WI38 (cell line): ENCODE results near the gene RERG.
"Not testable (repeated sequence)": the region's sequence is repeated elsewhere in the genome, so short reads cannot be mapped to it uniquely, and the experiment has no call there.

Experiments used
- H3K4me3 ChIP-seq: 2 replicates; pipeline ENCODE4 v1.5.1; 2011; ENCODE audit warnings: low read depth, mild to moderate bottlenecking, control low read depth, low read length
- TF ChIP-seq, protein P1 (sequence below): IDR thresholded peaks from 2 replicates; pipeline ENCODE4 v1.5.1; 2012; ENCODE audit warnings: low read depth, mild to moderate bottlenecking, control low read depth, low read length

The RERG gene

DNA sequence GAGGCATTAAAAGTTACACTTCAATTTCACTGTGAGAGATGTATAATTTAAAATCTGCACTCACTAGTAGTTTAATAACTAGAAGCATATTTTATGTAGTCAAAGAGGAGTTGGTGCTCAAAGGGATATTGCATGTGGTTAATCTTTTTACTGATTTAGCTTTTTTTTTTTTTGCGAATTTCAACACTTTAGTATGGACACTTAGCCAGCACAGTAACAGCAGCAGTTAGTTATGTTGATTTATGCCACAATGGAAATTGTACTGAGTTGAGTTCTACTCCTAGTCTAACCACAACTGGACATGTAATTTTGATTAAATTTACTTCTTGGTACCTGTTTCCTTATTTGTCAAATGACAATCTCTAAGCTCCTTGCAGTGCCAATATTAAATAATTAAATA is 104.2 kb downstream of the RERG start:
- TF ChIP-seq, protein P1, sequence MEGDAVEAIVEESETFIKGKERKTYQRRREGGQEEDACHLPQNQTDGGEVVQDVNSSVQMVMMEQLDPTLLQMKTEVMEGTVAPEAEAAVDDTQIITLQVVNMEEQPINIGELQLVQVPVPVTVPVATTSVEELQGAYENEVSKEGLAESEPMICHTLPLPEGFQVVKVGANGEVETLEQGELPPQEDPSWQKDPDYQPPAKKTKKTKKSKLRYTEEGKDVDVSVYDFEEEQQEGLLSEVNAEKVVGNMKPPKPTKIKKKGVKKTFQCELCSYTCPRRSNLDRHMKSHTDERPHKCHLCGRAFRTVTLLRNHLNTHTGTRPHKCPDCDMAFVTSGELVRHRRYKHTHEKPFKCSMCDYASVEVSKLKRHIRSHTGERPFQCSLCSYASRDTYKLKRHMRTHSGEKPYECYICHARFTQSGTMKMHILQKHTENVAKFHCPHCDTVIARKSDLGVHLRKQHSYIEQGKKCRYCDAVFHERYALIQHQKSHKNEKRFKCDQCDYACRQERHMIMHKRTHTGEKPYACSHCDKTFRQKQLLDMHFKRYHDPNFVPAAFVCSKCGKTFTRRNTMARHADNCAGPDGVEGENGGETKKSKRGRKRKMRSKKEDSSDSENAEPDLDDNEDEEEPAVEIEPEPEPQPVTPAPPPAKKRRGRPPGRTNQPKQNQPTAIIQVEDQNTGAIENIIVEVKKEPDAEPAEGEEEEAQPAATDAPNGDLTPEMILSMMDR = no peak
- H3K4me3 ChIP-seq = no peak overlapping the region

DNA sequence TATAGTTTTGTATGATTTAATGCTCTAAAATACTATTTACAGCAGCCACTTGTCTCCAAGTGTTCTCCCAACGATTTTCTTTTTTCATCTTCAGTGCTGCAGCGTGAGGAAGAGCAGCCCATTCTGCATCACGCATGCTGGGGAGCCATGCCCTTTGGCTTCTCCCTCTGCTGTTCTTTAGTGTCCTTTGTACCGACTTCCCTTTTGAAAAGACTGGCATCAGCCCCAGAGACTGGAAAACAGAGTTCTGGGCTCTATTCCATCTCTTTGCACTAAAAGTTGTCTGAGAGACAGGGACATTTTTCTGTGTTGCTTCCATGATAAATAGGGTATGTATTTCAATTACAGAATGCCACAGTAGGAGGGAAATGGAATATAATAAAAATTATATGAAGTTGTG is 105.1 kb downstream of the RERG start:
- TF ChIP-seq, protein P1 = no peak
- no peak overlapping the region for H3K4me3 ChIP-seq

DNA sequence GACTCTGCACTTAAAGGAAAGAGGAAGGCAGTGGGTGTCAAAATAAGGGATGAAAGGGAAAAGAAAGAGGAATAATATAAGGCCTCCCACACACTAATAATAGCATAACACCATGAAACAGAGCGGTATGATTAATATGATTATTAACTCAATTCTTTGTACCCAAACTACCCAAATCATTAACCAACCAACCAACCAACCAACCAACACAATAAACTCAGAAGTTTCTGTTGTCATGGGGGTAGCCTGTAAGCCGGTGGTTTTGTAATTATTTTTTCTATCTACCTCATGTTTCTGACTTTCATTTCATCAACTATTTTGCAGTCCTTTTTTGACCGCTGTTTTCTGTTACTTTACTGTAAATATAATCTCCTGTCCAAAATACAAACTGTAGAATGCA is 105.8 kb downstream of the RERG start:
- TF ChIP-seq, protein P1 = no peak
- no peak overlapping the region for H3K4me3 ChIP-seq

DNA sequence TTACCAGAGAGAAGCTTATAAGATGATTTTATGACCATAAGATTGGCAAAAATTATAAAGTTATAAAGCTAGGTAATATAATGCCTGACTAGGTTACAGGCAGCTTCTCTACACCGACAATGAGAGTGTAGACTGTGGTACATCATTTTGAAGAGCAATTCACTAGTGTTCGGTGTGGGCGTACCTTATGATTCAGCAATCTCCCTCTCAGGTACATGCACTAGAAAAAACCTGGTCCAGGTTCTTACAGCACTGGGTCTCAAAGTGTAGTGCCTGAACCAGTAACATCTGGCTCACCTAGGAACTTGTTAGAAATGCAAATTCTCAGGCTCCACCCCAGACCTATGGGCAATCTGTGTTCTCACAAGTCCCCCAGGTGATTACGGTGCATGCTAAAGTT is 106.7 kb downstream of the RERG start:
- TF ChIP-seq, protein P1 = no peak

DNA sequence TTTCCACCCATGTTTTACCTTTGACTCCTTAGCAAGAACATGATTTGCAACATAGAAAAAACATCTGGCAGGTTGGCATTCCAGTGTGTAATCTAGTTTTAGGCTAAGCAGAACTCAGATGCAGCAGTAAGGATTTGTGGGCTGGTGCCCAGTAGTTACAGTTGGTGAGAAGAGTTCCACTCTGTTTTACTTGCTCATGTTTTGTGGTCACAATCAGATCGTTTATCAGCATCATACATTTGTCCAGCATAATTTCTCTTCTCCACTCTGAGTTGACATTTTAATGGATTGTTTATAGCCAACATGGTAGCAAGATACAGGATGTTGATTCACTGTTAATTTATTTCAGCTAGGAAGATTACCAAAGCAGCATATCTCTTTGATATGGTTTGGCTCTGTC is 128.4 kb downstream of the RERG start:
- H3K4me3 ChIP-seq = no peak overlapping the region
- TF ChIP-seq, protein P1 = no peak

More for the DNA sequence above, 106.7 kb downstream of the RERG start:
- H3K4me3 ChIP-seq = no peak overlapping the region

DNA sequence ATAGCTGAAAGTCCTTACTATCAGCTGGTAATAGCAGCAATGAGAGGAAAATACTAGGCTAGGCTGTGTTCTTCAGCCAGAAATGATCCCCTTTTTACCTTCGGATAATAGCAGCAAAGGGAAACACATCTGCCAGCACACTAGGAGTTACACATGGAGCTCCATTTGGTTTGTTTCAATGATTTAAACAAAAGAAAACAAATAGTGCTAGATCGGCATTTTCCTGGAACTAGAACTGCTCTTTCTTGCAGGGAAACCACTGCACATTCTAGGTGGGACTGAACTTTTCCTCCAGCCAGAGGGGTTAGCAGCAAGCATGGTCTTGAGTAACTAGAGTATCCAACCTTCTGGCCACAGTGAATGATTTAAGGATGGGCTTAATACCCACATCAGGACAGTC is 130.8 kb downstream of the RERG start:
- TF ChIP-seq, protein P1 = no peak
- H3K4me3 ChIP-seq = no peak overlapping the region

DNA sequence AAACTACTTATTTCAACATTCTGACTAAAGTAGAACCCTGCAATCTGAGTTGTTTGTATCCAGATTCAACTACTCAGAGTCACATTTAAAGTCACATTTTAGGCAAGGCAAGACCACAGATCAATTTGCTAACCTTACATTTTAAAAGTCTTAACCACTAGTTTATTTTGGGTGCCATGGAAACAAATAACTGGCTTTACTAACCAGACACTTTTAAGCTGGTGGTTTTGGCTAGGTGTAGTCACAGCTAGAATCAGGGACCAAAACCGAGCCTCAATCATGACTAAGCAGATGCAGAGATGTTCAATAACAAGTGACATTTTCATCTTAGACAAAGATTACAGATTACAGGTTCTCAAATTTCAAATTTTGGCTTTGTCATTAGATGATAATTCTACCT is 133.1 kb downstream of the RERG start:
- no peak overlapping the region for H3K4me3 ChIP-seq

DNA sequence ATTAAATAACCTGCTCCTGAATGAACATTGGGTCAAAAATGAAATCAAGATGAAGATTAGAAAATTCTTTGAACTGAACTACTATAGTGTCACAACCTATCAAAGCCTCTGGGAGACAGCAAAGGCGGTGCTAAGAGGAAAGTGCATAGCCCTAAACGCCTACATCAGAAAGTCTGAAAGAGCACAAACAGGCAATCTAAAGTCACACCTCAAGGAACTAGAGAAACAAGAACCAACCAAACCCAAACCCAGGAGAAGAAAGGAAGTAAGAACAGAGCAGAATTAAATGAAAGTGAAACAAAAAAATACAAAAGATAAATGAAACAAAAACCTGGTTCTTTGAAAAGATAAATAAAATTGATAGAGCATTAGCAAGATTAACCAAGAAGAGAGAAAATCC is 143.5 kb downstream of the RERG start:
- H3K4me3 ChIP-seq = not testable (repeated sequence)

More for the DNA sequence above, 133.1 kb downstream of the RERG start:
- TF ChIP-seq, protein P1 = no peak
